GM20431 (cell line): ENCODE data around the gene LIX1.

Experiments
- in situ Hi-C: fragments of 300-500 bp; cut with MseI, MboI; formaldehyde crosslinking; loops from one replicate; pipeline ENCODE4 v1.15.0; 2020; ENCODE audit warnings: low sequenced_read_pairs; ENCODE audit not compliant: unreplicated experiment

LIX1 gene

DNA sequence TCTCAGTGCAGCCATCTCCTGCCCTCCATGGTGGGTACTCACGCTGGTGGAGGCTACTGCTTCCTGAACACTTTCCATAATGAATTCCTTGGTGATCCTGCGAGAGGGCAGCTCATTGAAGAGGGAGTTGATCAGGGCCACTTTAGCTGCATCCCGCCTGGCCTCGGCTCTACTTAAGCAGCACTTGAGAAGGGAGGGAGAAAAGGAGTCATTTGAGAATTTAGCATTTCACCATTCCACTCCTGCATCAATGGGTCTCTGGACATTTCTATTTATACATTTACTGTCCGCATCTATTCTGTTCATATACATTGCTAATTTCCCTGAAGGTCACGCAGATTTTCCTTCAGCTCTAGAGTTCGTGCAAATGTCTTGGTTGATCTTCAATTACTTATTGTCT, 35.1 kb downstream of the LIX1 start:
- in situ Hi-C loops = no loop called here

DNA sequence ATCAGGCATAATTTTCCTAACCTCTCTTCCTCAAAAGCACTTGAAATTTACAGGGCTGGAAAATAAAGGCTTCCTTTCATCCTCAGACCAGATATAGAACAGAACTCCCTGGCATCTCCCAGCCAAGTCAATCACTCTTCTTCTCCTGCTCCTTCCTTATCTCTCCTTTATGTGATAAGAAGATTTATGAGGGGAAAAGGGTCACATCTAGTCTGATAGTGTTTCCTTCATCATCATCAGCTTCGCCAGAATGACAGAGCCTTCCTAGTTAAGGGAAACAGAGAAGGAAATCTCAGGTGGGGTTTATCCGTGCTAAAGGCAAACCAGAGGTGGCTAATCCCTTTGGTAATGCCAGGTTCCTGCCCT, 36.2 kb downstream of the LIX1 start:
- in situ Hi-C loops = no loop called here

DNA sequence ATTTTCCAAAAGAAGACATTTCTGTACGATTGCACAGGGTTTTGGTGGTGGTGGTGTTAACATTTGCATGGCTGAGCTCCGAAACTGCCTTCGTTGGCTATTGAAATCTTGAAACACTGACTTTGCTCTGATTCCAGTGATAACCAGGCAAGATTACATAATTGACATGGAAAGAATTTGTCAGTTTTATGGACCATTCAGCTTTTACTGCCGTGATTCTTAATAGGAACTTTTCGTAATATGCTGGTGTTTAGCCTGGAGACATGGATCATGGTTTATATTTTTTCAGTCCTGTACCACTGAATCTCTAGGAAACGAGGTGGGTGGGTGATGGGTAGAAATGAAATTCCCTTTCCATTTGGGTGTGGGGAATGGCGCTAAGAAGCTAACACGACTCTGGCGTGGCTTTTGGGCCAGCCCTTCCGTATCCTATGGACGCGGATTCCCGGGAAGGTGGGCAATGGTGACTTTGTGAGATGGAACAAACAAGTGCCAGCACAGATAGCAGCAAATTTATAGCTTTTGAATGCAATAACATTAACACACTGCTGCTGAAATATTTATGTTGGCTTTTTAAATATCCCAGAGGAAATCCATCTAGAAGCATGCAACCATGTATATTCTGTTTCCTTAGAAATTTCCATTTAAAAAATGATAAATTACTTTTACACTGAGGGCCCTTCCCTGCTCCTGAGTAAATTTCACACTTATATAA, 36.8 kb downstream of the LIX1 start:
- in situ Hi-C loops = no loop called here

- in situ Hi-C loops = no loop called here
Measured at GRCh38 chr5:97102010-97102470, 40.4 kb downstream of the LIX1 start.

DNA sequence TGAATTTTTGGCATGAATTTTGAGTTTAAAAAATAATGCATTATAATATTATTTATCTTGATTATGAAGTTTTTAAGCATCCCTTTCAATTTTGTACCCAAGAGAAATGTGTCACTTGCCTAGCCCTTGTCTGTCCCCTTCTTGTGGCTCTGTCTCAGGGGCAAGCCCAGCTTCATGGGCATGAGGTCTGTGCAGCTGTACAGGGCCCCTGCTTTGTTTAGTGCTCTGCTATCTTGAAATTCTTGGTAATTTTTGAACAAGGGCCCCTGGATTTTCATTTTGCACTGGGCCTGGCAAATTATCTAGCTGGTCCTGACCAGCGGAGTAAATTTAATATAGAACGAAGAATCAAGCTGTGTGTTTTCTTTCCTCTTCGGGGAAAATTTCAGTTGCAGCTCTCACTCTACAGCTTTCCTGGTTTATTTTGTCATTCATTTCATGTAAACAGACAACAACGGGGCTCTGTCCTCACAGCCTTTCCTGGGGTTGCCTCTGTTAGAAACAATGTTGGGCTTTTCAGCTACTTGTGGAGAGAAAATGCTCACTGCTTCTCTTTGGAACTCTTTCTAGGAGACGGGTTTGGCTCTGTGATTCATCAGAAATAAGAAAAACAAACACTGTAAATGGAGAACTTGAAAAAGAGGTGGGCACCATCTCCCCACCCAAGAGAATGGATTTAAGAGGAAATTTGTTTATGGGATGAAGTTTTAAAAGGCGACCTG, 41.1 kb downstream of the LIX1 start:
- in situ Hi-C loops = no loop called here

DNA sequence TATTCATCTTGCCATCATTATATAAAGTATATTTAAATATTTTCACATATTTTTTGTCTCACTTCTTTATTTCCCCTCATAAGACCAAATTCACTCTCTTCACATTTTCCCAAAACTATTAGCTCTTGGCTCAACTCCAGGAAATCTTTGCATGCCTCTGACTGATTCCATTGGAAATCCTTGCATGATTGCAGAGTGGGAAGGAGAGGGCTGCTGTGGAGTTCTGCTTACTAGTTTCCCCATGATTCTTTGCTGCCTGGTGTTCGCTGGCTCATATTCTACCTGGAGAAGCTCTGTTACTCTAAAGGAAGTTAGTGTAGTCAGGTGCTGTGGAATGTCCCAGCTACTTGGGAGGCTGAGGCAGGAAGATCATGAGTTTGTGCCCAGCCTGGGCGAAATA, 41.9 kb downstream of the LIX1 start:
- in situ Hi-C loops = no loop called here

DNA sequence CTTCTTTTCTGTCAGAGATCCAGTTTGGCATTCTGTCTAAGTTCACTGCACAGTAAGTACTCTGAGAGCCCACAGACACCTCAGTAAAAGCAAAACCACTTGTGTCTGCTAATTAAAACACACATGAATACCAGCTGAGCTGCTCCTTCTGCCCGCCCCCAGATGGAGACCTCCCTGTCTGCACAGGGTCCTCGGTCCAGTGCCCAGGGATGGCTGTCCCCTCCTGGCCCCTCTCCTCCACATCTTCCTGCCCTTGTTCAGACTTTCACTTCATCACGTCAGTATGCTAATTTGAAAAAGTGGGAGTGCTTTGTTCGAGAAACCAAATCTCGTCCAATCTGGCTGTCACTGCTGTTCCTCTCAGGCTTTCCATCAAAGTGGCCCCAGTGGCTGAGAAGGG, 43.5 kb downstream of the LIX1 start:
- in situ Hi-C loops = no loop called here

- in situ Hi-C loops = no loop called here
Measured at GRCh38 chr5:97097326-97098230, 44.8 kb downstream of the LIX1 start.

- in situ Hi-C loops = no loop called here
Measured at GRCh38 chr5:97096846-97097245, 45.6 kb downstream of the LIX1 start.

DNA sequence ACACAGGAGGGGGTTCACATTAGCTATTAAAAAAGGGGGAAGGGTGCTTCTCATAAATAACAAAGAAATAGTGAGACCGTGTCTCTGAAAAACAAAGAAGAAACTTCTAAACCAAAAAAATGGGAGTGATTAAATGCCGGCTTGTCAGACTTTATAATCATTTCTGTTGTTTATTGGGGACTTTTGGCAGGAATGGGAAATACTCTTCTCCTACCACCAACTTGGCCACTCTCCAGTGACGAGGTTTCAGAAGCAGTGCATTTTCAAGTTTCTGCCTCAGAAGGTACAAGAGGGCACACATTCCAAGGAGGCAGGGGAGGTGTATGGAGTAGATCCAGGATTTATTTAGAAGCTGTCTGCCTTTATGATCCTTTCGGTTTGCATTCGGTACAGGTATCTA, 46.2 kb downstream of the LIX1 start:
- in situ Hi-C loops = no loop called here

DNA sequence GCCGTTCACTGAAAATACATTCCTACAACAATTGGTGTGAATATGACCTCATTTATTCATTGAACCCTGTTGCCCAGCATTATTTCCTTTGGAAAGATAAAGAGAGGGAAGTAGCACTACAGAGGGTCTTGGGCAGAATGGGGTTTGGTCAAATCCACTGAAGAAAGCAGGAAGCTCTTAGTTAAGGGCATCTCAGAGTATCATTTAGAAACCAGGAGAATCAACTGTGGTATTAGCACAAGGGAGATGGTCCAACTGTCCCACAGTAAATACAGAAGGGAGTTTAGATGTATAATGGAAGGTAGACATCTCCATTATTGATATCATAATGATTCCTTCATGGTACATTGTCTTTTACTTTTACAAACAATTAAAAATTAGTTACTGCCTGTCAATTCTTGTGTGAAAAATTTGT, 47.1 kb downstream of the LIX1 start:
- in situ Hi-C loops = no loop called here

- in situ Hi-C loops = no loop called here
Measured at GRCh38 chr5:97094579-97095317, 47.7 kb downstream of the LIX1 start.

DNA sequence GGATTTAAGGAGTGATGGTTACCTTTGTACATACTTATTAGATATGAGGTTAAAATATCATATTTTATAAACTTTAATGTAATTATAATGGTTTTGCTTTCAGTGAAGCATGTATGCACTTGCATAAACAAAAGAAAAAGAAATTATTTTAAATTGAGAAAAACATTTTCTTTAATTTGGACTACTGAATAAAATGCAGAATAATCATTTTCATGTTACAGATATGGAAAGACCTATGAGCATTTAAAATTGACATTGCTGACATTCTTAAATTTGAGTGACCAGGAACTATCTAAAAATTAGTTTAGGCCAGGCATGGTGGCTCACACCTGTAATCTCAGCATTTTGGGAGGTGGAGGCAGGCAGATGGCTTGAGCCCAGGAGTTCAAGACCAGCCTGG, 49.2 kb downstream of the LIX1 start:
- in situ Hi-C loops = no loop called here

GRCh38 chr5:97090944-97091343, 51.5 kb downstream of the LIX1 start:
- in situ Hi-C loops = no loop called here

DNA sequence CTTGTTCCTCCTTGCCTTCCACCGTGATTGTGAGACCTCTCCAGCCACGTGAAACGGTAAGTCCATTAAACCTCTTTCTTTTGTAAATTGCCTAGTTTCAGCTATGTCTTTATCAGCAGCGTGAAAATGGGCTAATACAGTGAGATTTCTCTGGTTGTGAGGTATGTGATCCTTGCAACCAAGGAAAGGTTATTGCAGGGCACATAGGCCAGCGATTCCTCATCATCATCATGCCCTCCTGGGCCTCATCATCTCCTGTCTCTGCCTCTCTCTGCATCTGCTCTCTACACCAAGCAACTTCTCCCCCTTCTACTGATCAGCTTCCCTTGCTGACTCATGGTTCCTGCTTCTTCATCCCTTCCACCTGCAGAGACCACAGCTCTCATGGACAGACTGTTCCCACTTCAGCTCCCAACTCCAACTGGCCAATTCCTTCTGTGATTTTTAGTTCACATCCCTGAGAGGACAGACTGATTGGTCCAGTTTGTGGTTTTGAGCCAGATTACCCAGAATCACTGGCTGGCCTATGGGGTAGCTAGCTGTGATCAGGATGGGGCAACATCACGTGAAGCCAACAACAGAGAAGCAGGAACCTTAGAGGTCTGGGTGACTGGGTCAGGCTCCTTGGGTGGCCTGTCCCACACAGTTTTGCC, 53.1 kb downstream of the LIX1 start:
- in situ Hi-C loops = no loop called here

- in situ Hi-C loops = no loop called here
Measured at GRCh38 chr5:97088774-97089148, 53.6 kb downstream of the LIX1 start.

DNA sequence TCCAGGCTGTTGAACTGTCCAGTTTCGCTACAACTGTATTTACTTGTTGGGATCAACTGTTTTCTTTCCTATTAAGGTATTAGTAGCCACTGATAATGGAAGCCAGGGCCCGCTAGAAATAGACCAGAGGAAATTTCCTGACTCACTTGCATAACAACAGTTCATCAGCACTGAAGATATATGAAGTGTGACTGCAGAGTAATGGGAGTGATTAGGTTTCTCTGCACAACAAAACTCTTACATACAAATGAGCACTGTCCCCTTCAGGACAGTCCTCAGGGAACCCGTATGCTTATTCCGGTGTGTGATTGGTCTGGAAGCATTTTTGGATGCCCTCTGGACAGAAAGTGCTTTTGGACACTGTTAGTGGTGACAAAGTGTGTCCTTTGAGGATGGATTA, 55.3 kb downstream of the LIX1 start:
- in situ Hi-C loops = no loop called here

DNA sequence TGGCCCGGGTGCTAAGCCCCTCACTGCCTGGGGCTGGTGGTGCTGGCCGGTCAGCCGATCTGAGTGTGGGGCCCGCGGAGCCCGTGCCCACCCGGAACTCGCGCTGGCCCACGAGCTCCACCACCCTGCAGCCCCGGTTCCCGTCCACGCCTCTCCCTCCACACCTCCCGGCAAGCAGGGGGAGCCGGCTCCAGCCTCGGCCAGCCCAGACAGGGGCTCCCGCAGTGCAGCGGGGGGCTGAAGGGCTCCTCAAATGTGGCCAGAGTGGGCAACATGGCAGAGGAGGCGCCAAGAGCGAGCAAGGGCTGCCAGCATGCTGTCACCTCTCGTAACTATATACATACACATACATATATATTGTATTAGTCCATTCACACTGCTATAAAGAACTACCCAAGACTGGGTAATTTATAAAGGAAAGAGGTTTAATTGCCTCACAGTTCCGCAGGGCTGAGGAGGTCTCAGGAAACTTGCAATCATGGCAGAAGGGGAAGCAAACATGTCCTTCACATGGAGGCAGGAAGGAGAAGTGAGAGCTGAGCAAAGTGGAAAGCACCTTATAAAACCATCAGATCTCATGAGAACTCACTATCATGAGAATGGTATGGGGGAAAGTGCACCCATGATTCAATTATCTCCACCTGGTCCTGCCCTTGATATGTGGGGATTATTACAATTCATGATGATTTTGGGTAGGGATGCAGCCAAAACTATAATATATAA, 56.8 kb downstream of the LIX1 start:
- in situ Hi-C loops = no loop called here
